ENCODE results near the gene GNMT. TPM values are rescaled to one million over a fixed set of nuclear protein-coding genes. Genes with fewer than 3 reads are reported as not detected.
"Not testable (repeated sequence)": the region's sequence is repeated elsewhere in the genome, so short reads cannot be mapped to it uniquely, and the experiment has no call there.

Gene GNMT
- total RNA-seq, 1 donor from 2014 or later: 0.20 TPM

DNA sequence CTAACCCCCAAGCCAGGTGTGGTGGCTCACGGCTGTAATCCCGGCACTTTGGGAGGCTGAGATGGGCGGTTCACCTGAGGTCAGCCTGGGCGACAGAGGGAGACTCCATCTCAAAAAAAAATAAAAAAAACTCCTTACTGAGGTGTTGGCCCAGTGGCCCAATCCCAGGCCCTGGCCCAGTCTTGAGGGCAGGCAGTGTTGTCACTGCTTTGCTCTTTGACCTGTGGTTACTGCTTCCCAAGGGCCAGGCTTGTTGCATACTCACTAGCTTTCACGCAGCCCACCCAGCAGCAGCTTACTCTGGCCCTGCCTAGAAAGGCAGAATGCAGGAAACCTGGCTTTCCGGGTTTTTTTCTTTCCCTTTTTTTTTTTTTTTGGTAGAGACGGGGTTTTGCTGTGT lies 18.1 kb upstream of the GNMT start:
- DNase-seq: no peak

DNA sequence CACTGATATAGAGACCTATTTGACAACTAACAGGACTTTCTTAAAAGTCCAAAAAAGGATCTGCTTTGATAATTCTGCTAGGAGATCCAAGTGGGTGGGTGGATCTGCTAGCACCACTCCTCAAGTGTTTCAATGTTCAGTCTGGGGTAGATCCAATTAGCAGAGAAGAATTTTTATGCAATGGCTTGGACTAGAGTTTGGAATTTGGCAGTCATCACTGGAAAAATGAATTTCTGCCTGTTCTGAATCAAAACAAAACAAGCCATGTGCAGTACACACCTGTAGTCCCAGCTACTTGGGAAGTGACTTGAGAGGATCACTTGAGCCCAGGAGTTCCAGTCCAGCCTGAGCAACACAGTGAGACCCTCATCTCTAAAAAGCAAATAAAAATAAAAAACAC lies 12.6 kb upstream of the GNMT start:
- DNase-seq: peak; percentile 5

DNA sequence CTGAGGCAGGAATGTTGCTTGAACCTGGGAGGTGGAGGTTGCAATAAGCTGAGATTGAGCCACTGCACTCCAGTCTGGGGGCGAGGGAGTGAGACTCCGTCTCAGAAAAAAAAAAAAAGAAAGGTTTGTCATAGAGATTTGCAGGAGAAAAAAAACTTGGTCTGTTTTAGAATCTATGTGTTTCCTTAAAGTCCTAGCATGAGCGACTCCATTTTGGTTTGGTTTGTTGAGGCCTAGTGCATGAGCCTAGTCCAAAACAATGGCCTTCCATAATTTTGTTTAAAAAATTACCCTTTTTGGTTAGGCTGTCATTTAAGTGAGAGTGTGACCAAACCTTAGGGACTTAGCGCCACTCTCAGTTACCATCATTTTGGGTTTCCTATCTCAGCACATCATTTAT lies 8.2 kb upstream of the GNMT start:
- DNase-seq: no peak

DNA sequence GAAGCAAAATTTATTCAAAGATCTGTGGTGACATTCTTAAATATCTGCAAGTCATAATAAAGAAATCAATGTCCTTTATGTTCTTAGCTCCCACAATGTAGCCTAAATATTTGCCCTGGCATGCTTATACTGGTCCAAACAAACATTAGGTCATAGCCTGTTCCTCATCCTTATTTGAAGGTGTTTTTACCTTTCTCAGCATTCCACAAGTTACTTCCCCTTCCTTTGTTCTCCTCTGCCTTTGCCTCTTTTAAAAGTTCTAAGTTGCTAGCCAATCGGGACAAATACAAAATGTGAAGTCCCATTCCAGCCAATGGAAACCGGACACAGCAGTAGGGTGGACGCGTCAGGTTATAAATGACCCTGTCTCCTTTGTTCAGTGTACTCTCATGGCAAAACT lies 6.1 kb upstream of the GNMT start:
- DNase-seq: not testable (repeated sequence)

DNA sequence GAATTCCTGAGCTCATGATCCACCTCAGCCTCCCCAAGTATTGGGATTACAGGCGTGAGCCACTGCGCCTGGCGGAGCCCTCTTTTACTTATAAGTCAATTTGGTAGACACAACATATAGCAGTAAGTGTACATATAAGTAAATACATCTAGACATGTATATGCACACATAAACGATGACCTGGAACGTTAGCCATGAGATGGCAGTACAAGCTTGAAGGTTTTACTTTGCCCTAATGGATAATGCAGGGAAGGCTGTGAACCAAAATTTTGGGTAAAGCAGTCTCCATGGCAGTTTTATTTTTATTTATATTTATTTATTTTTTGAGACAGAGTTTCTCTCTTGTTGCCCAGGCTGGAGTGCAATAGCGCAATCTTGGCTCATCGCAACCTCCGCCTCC lies 2.4 kb upstream of the GNMT start:
- DNase-seq: no peak

DNA sequence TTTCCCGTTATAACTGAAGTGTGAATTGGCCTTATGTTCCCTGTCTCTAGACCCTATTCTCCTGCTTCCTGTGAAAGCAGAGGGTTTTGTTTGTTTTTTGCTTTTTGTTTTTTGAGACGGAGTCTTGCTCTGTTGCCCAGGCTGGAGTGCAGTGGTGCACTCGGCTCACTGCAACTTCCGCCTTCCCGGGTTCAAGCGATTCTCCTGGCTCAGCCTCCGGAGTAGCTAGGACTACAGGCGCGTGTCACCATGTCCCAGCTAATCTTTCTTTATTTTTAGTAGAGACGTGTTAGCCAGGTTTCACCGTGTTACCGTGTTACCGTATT lies 674 bp upstream of the GNMT start:
- no peak for DNase-seq

DNA sequence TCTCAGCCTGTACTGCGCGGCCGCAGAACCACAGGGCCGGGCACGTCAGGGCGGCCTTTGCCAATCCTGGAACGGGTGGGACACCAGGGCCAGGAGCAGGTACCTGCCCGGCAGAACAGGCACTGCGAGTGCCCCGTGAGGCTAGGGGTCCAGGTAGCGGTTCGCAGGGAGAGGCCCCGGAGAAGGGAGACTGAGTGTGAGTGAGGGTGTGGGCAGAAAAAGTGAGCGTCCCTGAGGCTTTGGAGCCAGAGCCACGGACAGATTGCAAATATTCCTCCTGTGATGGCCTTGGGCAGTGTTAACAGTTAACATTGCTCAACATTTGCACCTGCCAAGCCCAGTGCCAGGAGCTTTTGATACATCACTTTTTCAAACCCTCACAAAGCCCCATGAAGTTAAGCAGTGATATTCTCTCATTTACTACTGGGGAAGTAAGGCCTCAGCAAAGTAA lies 491 bp downstream of the GNMT start:
- DNase-seq: no peak

DNA sequence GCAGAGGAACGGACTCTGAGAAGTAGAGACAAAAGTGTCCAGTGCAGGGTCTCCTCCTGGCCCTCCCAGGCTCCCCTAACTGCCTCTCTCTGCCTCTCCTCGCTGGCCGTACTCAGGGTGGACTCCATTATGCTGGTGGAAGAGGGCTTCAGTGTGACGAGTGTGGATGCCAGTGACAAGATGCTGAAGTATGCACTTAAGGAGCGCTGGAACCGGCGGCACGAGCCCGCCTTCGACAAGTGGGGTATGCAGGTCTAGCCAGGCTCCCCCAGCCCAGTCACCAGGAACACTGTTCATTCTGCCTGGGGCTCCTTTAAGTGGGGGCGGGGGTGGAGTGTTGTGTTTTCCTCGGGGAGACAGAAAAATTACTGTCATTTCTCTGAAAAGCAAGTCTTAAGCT lies 1.5 kb downstream of the GNMT start:
- no peak for DNase-seq

DNA sequence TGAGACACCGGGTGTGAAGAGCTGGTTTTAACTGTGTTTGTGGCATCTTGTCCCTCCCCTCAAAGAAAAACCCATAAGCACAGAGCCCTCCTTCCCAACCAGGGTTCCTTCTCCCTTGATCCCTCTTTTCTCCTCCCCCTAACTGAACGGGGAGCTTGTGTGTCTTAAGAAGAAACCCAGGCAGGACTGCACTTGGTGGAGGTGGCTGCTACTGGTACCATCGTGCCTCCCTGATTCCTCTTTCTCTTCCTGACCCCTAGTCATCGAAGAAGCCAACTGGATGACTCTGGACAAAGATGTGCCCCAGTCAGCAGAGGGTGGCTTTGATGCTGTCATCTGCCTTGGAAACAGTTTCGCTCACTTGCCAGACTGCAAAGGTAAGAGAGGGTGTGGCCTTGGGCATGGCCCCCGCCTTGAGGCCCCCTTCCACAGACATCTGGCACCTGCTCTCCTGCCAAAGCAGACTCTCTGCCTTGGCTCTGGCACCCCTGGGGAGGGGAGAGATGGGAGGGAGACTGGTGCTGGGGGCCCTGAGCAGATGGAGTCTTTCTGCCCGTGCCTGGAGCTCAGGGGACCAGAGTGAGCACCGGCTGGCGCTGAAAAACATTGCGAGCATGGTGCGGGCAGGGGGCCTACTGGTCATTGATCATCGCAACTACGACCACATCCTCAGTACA lies 2.1 kb downstream of the GNMT start:
- DNase-seq: no peak

DNA sequence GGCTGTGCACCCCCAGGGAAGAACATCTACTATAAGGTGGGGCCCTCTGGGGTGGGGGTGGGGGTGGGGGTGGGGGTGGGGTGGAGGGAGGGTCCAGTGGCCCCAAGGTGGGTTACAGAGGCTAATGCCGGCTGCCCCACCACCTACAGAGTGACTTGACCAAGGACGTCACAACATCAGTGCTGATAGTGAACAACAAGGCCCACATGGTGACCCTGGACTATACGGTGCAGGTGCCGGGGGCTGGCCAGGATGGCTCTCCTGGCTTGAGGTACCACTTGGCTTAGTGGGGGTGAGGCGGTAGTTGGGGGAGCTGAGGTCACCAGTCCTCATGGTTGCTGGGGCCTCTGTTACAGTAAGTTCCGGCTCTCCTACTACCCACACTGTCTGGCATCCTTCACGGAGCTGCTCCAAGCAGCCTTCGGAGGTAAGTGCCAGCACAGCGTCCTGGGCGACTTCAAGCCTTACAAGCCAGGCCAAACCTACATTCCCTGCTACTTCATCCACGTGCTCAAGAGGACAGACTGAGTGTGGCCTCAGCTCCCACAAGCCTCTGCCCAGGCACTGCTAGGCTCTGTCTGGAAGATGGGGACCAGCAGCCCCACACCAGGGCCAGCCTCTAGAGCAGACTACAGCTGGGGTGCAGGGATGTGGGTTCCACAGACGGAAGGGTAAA lies 2.8 kb downstream of the GNMT start:
- no peak for DNase-seq

DNA sequence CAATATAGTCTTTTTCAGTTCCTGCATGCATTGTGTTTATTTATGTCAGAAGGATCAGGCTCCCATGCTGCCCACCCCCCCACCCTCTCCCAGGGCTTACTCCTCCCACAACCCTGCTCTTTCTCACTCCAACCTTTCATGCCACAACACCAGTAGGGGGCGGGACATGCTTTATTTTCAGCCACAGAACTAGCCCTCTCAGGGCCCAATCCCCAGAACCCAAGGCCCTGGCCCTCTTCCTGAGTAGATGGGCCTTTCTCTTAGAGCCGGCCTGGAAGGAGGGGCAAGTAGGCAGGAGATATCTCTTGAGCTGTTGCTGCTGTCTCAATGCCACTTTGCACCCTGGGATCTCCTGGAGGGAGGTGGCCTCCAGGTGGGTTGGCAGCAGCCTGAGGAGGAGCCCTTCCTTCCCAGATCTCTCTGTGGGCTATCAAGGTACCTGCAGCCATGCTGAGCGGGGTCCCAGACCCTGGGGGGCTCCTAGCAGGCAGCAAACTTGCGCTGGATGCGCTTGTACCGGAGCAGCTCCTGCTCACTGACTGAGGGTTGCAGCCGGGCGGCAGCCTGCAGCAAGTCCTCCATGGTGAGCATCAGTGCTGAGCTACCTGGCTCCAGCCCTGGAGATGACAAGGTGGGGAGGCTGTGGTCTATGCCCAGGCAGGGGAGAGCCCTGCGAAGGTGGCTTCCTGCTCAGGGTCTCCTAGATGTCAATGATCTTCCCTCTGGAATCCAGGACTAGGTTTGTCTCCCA lies 3.5 kb downstream of the GNMT start:
- no peak for DNase-seq

DNA sequence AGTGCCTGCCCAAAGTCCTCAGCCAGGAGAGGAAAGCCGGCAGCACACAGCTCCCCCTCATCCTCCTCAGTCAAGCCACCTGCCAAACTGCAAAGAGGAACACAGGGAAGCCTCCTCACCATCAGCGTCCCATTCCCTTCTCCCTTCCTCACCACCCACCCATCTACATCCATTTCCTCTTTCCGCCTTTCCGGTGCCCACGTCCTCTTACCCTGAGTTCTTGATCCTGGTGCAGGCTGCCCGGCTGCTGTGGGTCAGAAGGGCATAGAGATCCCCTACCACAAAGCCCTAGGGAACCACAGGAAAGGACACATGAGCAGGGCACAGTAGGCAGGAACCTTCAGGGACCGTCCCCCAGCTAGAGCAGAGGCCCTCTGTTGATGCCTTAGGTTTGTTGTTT lies 6.0 kb downstream of the GNMT start:
- no peak for DNase-seq

DNA sequence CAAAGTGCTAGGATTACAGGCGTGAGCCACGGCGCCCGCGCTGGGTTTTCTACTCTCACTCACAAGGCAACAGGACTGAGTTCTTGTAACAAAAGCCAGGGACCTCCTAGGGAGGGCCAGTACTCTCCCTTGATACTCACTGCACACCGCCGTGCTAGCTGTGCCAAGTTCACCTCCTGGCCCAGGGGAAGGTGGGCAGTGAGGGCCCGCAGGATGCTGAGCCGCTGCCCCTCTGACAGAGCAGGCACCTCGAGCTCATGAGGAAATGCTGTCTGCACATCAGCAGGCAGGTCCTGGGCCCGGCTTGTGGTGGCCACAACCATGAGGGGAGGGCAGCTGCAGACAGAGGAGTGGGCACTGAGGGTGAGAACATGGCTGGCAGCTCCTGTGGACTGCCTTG lies 6.7 kb downstream of the GNMT start:
- no peak for DNase-seq

DNA sequence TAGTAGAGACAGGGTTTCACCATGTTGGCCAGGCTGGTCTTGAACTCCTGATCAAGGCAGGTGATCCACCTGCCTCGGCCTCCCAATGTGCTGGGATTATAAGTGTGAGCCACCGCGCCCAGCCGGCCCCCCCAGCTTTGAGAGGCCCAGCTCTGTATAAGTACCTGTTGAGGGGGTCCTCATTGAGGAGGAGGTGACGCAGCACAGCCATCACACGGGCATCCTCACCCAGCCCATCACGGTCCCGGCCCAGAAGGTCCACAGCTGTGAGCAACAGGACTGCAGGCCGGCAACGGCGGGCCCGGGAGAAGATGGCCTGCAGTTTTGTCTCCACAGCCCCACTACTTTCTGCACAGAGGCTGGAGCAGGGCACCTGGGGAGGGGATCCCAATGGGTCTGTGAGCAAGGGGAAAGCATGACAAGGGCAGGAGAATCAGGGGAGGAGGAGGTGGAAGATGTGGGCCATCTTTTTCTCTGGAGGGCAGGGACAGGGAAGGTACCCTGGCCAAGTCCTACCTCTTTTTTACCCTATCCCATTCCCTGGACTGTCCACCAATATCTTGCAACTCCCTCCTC lies 7.7 kb downstream of the GNMT start:
- DNase-seq: no peak

DNA sequence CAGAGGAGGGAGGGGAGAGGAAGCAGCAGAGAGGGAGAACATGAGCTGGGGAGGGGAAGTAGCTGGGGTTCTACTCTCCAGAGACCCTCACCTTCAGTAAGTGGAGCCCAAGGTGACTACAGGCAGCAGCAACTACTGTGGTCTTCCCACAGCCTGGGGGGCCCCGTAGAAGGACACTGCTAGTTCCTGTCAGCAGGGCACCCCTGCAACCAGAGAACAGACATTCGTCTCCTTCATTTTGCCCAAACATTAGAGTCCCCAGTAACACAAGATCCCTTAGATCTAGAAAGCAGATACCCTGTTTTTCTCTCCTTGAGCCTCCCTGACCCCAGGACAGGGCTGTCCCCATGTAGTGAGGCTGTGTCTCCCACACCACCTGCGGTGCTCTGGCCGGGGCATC lies 8.2 kb downstream of the GNMT start:
- DNase-seq: no peak

DNA sequence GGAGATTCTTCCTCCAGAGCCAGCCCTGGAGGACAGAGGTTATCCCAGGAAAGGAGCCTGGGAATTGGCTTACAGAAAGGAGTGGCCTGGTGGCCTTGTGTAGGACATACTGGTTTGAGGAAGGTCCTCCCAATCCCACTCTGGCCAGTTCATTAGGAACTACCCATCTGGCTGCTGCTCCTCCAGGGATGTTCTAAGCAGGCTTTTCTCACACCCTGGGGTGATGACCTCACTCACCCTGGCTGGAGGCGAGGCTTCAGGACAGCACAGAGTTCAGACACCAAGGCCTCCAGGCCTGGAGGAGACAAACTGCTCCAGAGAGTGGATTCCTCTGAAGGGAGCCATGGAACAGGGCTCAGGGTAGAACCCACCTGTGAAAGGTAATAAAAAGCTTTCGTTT lies 8.9 kb downstream of the GNMT start:
- DNase-seq: no peak

DNA sequence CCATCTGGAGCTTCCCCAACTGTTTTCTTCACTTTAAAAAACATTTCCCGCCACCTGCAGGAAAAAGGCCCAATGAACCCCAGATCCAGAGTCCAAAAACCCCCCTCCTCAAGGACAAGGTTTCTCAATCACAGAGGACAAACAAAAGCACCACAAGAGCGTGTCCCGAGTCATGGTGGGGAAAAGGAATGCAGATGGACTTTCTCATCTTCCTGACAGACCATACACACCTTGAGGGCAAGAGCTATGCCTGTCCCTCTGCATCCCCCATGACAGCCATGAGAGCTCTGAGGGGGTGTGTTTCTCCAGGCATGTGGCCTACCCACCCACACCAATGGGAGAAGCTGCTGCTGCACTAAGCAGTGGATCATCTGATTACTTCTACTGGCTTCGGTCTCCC lies 9.4 kb downstream of the GNMT start:
- DNase-seq: no peak

DNA sequence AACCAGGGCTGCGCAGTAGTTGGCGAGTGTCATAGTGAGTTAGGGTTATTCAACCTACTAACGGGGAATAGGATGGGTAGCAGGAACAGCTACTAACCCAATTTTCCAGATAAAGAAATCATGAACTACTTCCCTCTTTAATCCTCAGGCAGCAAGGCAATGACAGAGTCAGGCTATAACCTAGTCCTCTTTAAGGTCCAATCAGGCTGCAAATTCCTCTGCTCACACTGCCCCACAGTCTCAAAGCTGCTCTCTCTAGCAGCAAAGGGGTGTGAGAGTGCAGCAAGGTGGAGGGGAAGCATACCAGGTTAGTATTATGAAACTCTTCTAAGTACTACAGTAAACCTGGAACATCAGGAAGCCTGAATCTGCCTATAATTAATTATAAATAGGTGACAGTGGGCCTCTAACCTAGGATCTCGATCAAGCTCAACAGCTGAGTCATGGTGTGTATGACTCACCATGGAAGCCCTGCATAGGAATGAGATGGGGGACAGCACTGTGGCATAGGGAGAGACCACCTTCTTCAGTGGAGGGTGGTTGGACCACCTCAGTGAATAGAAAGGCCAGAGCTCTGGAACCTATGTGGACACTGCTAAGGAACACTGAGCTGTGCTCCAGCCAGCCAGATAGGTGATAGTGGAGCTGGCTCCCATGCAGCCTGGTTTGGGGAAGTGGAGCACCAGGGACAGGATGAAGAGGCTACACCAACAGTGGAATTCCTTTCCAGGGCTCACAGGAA lies 10.5 kb downstream of the GNMT start:
- DNase-seq: no peak

DNA sequence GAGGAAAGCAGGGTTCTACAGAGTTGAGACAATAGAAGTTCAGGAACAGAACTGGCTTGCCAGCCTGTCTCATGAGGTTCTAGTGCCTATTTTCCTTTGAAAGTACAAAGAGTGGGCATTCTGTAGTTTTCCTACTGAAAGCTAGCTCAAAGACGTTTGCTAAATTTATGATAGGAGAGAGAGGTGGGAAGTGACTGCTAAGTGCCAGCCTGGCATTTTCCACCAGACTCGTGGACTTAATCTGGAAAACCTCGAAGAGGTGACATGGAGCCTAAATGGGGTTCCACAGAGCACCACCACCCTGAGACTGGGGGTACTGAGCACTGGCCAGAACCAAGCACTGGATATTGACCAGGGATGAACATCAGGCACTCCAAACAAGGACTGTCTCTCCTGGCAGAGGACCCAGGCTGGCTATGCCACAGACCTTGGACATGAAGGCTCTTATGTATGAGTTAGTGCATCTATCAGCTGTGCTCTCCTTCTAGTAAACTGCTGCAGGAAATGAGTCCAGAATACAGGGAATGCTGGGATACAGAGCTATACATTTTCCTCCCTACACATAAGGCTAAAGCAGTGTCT lies 11.3 kb downstream of the GNMT start:
- DNase-seq: no peak

DNA sequence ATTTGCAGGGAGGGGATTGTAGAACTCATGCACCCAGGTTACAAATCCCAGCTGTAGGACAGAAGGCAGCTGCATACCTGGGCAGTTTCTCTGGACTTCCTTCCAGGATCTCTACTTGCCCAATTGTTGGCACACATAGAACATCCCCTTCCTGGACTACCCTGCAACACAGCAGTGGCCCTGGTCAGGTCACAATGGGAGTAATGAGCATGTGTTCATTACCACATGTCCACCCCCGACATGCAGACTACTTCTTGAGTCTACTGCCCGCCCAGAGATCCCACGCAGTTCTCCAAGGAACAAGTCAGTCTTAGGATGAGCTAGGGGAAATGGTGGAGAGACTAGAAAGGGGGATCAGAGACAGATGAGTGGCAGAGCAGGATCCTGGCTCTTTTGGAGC lies 13.4 kb downstream of the GNMT start:
- DNase-seq: no peak

DNA sequence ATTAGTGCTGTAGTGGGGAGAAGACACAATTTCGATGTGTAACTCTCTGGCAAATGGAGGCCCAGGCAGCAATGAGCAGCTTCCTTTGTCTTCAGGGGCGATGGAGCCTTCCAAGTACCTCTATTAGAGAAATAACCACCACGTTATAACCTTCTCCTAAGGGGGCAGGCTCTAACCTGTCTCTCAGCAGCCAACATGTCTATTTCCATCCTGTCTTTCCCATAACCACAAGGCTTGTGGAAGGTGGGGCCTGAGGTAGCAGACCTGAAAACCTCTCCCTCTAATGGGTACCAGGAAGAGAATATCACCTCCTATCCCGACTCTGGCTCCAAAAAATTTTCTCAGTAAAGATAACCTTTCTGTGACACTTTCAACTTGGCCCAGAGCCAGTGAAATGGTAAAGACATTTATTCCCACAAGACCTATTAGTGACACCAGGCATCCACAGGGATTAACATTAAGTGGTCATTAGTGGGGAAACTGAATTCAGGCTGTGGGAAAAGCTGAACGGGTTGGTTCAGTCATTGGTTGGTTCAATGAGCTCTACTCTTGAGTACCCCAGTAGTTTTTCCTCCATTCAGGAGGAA lies 14.5 kb downstream of the GNMT start:
- DNase-seq: no peak

DNA sequence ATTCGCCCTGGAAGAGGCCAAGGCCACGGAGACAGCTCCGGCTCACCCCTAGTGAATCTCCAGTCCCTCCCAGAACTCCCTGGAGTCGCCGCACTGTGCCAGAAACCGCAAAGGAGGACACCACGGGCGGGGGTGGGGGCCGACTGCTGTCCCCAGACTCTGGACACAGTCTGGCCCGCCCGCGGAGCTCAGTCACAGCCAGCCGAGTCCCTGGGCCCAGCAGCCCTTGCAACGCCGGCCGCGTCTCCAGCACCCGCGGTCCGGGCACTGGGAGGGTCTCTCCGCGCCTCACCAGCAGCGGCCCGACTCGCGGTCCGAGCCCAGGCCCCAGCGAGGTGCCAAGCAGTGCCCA lies 17.9 kb downstream of the GNMT start:
- DNase-seq: no peak
